Keratinocyte (primary cell): Measurements from ENCODE around the gene RTN4RL2.

Experiments used
- CTCF ChIP-seq, 3 experiments: IDR thresholded peaks in 1 of 3; conservative IDR thresholded peaks in 1 of 3; optimal IDR thresholded peaks in 1 of 3; 2 replicates in 2 of 3; 3 replicates in 1 of 3; pipeline versions ENCODE3 to v1.5.1; 2011; ENCODE audit warnings: low read length in 3 of 3, mild to moderate bottlenecking in 3 of 3, moderate library complexity in 2 of 3, control low read depth in 1 of 3, inconsistent platforms in 1 of 3; ENCODE audit not compliant: insufficient read depth in 2 of 3; ENCODE audit errors: extremely low read depth in 1 of 3
- EZH2 ChIP-seq: IDR thresholded peaks from one replicate; pipeline ENCODE4 v1.6.1; 2012; ENCODE audit warnings: inconsistent platforms, mild to moderate bottlenecking, low read length, moderate library complexity

GRCh38 chr11:57512646-57513451 lies 52.5 kb downstream of the RTN4RL2 start:
- TF ChIP-seq CTCF (optimal IDR thresholded peaks at IDR 0.05 in 1 of 3, IDR thresholded peaks at IDR 0.05 in 1 of 3, conservative IDR thresholded peaks at IDR 0.05 in 1 of 3; ENCODE audit: extremely low read depth in 1 of 3, insufficient read depth in 2 of 3, low read length in 3 of 3) (no peak), EZH2 (no peak)
